H9 (cell line): ENCODE data around the gene TTC39B. TPM values are rescaled to one million over a fixed set of nuclear protein-coding genes. Genes with fewer than 3 reads are reported as not detected.

Experiments
- DNase-seq: peaks from one replicate; pipeline ENCODE4 v3.0.0-alpha.2; 2017
- H2AFZ ChIP-seq: one replicate; pipeline ENCODE4 v1.6.1; 2013; ENCODE audit warnings: mild to moderate bottlenecking, low read length, control low read depth, moderate library complexity
- H2AK5ac ChIP-seq: 2 replicates; pipeline ENCODE4 v1.6.1; 2013; ENCODE audit warnings: low read length, control low read depth, mixed read lengths; ENCODE audit not compliant: insufficient read length
- H2BK120ac ChIP-seq: one replicate; pipeline ENCODE4 v1.6.1; 2013; ENCODE audit warnings: low read depth, mild to moderate bottlenecking, low read length, control low read depth, inconsistent platforms; ENCODE audit not compliant: poor library complexity, severe bottlenecking
- H2BK12ac ChIP-seq: 2 replicates; pipeline ENCODE4 v1.6.1; 2013; ENCODE audit warnings: low read length, control low read depth, mixed read lengths, low read depth; ENCODE audit not compliant: insufficient read length
- H2BK15ac ChIP-seq: 2 replicates; pipeline ENCODE4 v1.6.1; 2013; ENCODE audit warnings: low read depth, low read length, control low read depth
- H2BK20ac ChIP-seq: one replicate; pipeline ENCODE4 v1.6.1; 2013; ENCODE audit warnings: low read depth, mild to moderate bottlenecking, low read length, control low read depth, inconsistent platforms; ENCODE audit not compliant: poor library complexity, severe bottlenecking
- H2BK5ac ChIP-seq: 2 replicates; pipeline ENCODE4 v1.6.1; 2013; ENCODE audit warnings: low read length, control low read depth, mixed read lengths; ENCODE audit not compliant: insufficient read length
- H3K14ac ChIP-seq: 2 replicates; pipeline ENCODE4 v1.6.1; 2013; ENCODE audit warnings: low read length, control low read depth; ENCODE audit not compliant: insufficient read depth
- H3K18ac ChIP-seq: 2 replicates; pipeline ENCODE4 v1.6.1; 2013; ENCODE audit warnings: low read depth, mild to moderate bottlenecking, mixed read lengths, low read length, control low read depth; ENCODE audit not compliant: insufficient read length
- H3K23ac ChIP-seq: 2 replicates; pipeline ENCODE4 v1.6.1; 2013; ENCODE audit warnings: low read length, control low read depth, mixed read lengths, low read depth; ENCODE audit not compliant: insufficient read length
- H3K23me2 ChIP-seq: 2 replicates; pipeline ENCODE4 v1.6.1; 2013; ENCODE audit warnings: low read depth, mild to moderate bottlenecking, mixed read lengths, low read length, control low read depth; ENCODE audit not compliant: insufficient read length, poor library complexity, severe bottlenecking
- H3K27ac ChIP-seq: 2 replicates; pipeline ENCODE4 v1.5.1; 2013; ENCODE audit warnings: low read length, control low read depth, mixed read lengths, low read depth; ENCODE audit not compliant: insufficient read length
- H3K27me3 ChIP-seq: 2 replicates; pipeline ENCODE4 v1.6.1; 2013; ENCODE audit warnings: low read length, control low read depth, inconsistent platforms; ENCODE audit not compliant: insufficient read depth
- H3K4ac ChIP-seq: 2 replicates; pipeline ENCODE4 v1.6.1; 2013; ENCODE audit warnings: low read depth, mild to moderate bottlenecking, control low read depth, inconsistent platforms, low read length, moderate library complexity
- H3K4me1 ChIP-seq: 2 replicates; pipeline ENCODE4 v1.6.1; 2013; ENCODE audit warnings: low read length, control low read depth, inconsistent platforms; ENCODE audit not compliant: insufficient read depth
- H3K4me2 ChIP-seq: 2 replicates; pipeline ENCODE4 v1.6.1; 2013; ENCODE audit warnings: low read length, control low read depth, mixed read lengths; ENCODE audit not compliant: insufficient read length, insufficient read depth
- H3K56ac ChIP-seq: 2 replicates; pipeline ENCODE4 v1.6.1; 2013; ENCODE audit warnings: low read depth, mild to moderate bottlenecking, mixed read lengths, low read length, control low read depth; ENCODE audit not compliant: insufficient read length
- H3K79me1 ChIP-seq: 2 replicates; pipeline ENCODE4 v1.6.1; 2013; ENCODE audit warnings: low read depth, mild to moderate bottlenecking, moderate library complexity, low read length, control low read depth, inconsistent platforms; ENCODE audit not compliant: insufficient read depth, poor library complexity, severe bottlenecking
- H3K79me2 ChIP-seq: 2 replicates; pipeline ENCODE4 v1.6.1; 2013; ENCODE audit warnings: low read length, control low read depth, inconsistent platforms; ENCODE audit not compliant: insufficient read depth
- H3K9ac ChIP-seq: 2 replicates; pipeline ENCODE4 v1.6.1; 2013; ENCODE audit warnings: low read length, control low read depth, mixed read lengths; ENCODE audit not compliant: insufficient read length; ENCODE audit errors: extremely low read depth
- H3K9me3 ChIP-seq: one replicate; pipeline ENCODE4 v1.6.1; 2013; ENCODE audit warnings: low read depth, low read length, inconsistent platforms; ENCODE audit not compliant: control insufficient read depth
- H3T11ph ChIP-seq: one replicate; pipeline ENCODE4 v1.6.1; 2013; ENCODE audit warnings: mild to moderate bottlenecking, low read length, control low read depth, inconsistent platforms
- H4K20me1 ChIP-seq: one replicate; pipeline ENCODE4 v1.6.1; 2013; ENCODE audit not compliant: control insufficient read depth, insufficient read length, insufficient read depth
- H4K5ac ChIP-seq: 2 replicates; pipeline ENCODE4 v1.6.1; 2013; ENCODE audit warnings: low read depth, mild to moderate bottlenecking, mixed read lengths, low read length, control low read depth; ENCODE audit not compliant: insufficient read length
- H4K8ac ChIP-seq: replicated peaks from 2 replicates; pipeline ENCODE4 v1.6.1; 2013; ENCODE audit warnings: low read length, control low read depth, mixed read lengths, low read depth; ENCODE audit not compliant: insufficient read length
- H4K91ac ChIP-seq: 2 replicates; pipeline ENCODE4 v1.6.1; 2013; ENCODE audit warnings: low read depth, mild to moderate bottlenecking, moderate library complexity, mixed read lengths, low read length, control low read depth; ENCODE audit not compliant: insufficient read length
- H3K27ac Mint-ChIP-seq, 3 experiments: 2 replicates in 2 of 3; 3 replicates in 1 of 3; pipeline ENCODE4 v1.8.0; 2020 to 2021; ENCODE audit warnings: mixed read lengths in 3 of 3, mild to moderate bottlenecking in 1 of 3, moderate library complexity in 1 of 3
- H3K27me3 Mint-ChIP-seq: 2 replicates; pipeline ENCODE4 v1.8.0; 2021; ENCODE audit warnings: low read depth, mild to moderate bottlenecking, moderate library complexity, mixed read lengths
- H3K36me3 Mint-ChIP-seq, 3 experiments: 2 replicates in 2 of 3; 3 replicates in 1 of 3; pipeline ENCODE4 v1.8.0; 2020 to 2021; ENCODE audit warnings: low read depth in 3 of 3, mixed read lengths in 3 of 3; ENCODE audit not compliant: insufficient read depth in 1 of 3
- H3K4me1 Mint-ChIP-seq, 2 experiments: 2 replicates each; pipeline ENCODE4 v1.8.0; 2020; ENCODE audit warnings: mixed read lengths in 2 of 2
- H3K4me3 Mint-ChIP-seq, 2 experiments: 2 replicates in 1 of 2; 3 replicates in 1 of 2; pipeline ENCODE4 v1.8.0; 2020 to 2021; ENCODE audit warnings: mild to moderate bottlenecking in 2 of 2, mixed read lengths in 2 of 2, moderate library complexity in 1 of 2
- H3K9me3 Mint-ChIP-seq, 2 experiments: 2 replicates in 1 of 2; 3 replicates in 1 of 2; pipeline ENCODE4 v1.8.0; 2020; ENCODE audit warnings: mild to moderate bottlenecking in 2 of 2, mixed read lengths in 2 of 2, moderate library complexity in 1 of 2
- CTCF ChIP-seq: fragments of 200-600 bp; sonication (generic); conservative IDR thresholded peaks from 3 replicates; pipeline ENCODE4 v1.8.0; 2021; ENCODE audit warnings: antibody characterized with exemption, mild to moderate bottlenecking
- WGBS: extraction: QIAGEN DNeasy Blood & Tissue Kit; methylation state at CpG from one replicate; pipeline ENCODE4 v1.1.7; 2013; ENCODE audit warnings: missing lambda C conversion rate, low lambda C conversion rate, mixed read lengths; ENCODE audit not compliant: insufficient read length; ENCODE audit errors: extremely low coverage; 5-methylcytosine and 5-hydroxymethylcytosine counted together
- total RNA-seq: library from RNA; stranded (reverse); gene quantifications from 2 replicates; pipeline ENCODE4 v1.2.1, GENCODE V29; 2021

TTC39B gene
- total RNA-seq, 1 experiment from 2014 or later, result 8.2 TPM

GRCh38 chr9:15243081-15243480, 63.9 kb downstream of the TTC39B start:
- Mint-ChIP-seq H3K4me3 (no peak overlapping the region), H3K36me3 (no peaks in the 10 kb centered on the region; a peak in 1 of 7 replicates), H3K27ac (no peak overlapping the region), H3K9me3 (peaks cover 0 to 4% of the 10 kb centered on the region in 2 experiments; a peak in 3 of 5 replicates), H3K4me1 (peaks cover 22 to 34% of the 10 kb centered on the region in 2 experiments), H3K27me3 (no peaks in the 10 kb centered on the region)
- Histone ChIP-seq H4K91ac (no peak overlapping the region), H3K56ac (no peak overlapping the region), H3K18ac (no peak overlapping the region), H3K9me3 (no peaks in the 10 kb centered on the region), H2AK5ac (no peak overlapping the region), H2BK120ac (no peak overlapping the region), H3K4me2 (no peak overlapping the region), H2BK15ac (no peak overlapping the region), H3K27ac (no peak overlapping the region), H2BK5ac (no peak overlapping the region), H3K79me1 (no peaks in the 10 kb centered on the region), H3K27me3 (no peaks in the 10 kb centered on the region), H3T11ph (no peak overlapping the region), H4K8ac (no peak overlapping the region), H2BK20ac (no peak overlapping the region), H2BK12ac (no peak overlapping the region), H4K5ac (no peak overlapping the region), H3K23me2 (no peaks in the 10 kb centered on the region), H3K9ac (no peak overlapping the region), H3K23ac (no peak overlapping the region), H2AFZ (no peak overlapping the region), H4K20me1 (no peaks in the 10 kb centered on the region), H3K14ac (no peak overlapping the region), H3K79me2 (no peaks in the 10 kb centered on the region), H3K4ac (no peak overlapping the region), H3K4me1 (peaks cover 10% of the 10 kb centered on the region; the same call in 1 of the 2 replicates)
- TF ChIP-seq CTCF, result no peak
- WGBS, result no CpG with 5 or more reads among the region's 1 CpG
- no peak for DNase-seq
